Epithelial cell of proximal tubule (primary cell): ENCODE measurements around the gene RNF114. TPM values are rescaled to one million over a fixed set of nuclear protein-coding genes. Genes with fewer than 3 reads are reported as not detected.

Source experiments
- DNase-seq: peaks from one replicate; pipeline ENCODE4 v3.0.0-alpha.2; 2011; ENCODE audit warnings: low read depth
- H3K4me3 ChIP-seq: 2 replicates; pipeline ENCODE4 v1.5.1; 2011; ENCODE audit warnings: low read depth, mild to moderate bottlenecking, low read length
- total RNA-seq: library from RNA; depleted of rRNA; stranded (reverse); fragments of >200 nt; gene quantifications from 2 replicates; pipeline ENCODE4 v1.2.3, GENCODE V29; 2015
- TF ChIP-seq, protein P1 (sequence below): conservative IDR thresholded peaks from 2 replicates; pipeline ENCODE4 v1.5.1; 2012; ENCODE audit warnings: low read depth, mild to moderate bottlenecking, low read length

The RNF114 gene
- total RNA-seq, 1 donor from 2014 or later = 157 TPM

DNA sequence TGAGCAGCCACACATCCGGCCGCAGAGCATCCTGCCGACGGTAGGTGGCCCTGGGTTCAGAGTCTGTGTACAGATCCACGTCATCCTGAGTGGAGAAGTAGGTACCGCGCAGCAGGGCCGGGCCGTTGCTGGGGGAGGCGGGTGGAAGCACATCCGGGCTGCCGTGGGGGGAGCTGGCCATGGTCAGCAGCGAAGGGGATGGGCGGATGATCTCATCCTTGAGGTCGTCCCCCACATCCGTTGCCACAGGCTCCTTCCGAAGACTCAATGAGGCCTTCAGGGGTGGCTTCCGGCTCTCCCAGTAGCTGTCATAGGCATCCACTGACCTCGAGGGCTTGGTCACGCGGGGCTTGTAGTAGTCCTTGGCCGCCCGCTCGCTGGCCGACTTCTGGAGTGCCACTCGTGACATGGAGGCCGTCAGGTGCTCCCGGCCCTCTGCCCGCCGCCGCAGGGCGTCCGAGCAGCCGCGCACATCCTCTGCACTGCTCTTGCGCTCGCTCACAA, 30.0 kb upstream of the RNF114 start:
- no peak for DNase-seq
- H3K4me3 ChIP-seq = no peak overlapping the region
- TF ChIP-seq, protein P1, sequence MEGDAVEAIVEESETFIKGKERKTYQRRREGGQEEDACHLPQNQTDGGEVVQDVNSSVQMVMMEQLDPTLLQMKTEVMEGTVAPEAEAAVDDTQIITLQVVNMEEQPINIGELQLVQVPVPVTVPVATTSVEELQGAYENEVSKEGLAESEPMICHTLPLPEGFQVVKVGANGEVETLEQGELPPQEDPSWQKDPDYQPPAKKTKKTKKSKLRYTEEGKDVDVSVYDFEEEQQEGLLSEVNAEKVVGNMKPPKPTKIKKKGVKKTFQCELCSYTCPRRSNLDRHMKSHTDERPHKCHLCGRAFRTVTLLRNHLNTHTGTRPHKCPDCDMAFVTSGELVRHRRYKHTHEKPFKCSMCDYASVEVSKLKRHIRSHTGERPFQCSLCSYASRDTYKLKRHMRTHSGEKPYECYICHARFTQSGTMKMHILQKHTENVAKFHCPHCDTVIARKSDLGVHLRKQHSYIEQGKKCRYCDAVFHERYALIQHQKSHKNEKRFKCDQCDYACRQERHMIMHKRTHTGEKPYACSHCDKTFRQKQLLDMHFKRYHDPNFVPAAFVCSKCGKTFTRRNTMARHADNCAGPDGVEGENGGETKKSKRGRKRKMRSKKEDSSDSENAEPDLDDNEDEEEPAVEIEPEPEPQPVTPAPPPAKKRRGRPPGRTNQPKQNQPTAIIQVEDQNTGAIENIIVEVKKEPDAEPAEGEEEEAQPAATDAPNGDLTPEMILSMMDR = no peak

DNA sequence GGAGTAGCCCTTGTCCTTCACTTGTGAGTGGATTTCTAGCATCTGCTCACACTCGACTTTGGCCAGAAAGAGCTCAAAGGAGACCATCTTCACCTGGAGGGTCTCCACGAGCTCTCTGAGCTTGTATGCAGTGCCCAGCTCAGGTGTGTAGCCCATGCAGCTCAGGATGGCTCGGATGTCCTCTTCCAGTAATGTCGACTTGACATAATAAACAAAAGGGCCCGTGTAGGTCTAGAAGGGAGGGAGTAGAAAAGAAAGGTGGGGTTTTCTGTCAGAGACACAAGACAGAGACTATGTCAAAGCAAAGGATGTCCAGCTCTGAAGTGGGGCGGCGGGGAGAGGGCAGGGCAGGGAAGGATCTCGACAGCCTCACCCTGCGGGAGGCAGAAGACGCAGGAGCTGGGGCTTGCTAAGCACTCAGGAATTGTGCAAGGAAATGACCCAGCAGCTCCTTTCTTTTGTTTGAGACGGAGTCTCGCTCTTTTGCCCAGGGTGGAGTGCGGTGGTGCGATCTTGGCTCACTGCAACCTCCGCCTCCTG, 29.5 kb upstream of the RNF114 start:
- TF ChIP-seq, protein P1 = no peak
- no peak overlapping the region for H3K4me3 ChIP-seq
- no peak for DNase-seq

DNA sequence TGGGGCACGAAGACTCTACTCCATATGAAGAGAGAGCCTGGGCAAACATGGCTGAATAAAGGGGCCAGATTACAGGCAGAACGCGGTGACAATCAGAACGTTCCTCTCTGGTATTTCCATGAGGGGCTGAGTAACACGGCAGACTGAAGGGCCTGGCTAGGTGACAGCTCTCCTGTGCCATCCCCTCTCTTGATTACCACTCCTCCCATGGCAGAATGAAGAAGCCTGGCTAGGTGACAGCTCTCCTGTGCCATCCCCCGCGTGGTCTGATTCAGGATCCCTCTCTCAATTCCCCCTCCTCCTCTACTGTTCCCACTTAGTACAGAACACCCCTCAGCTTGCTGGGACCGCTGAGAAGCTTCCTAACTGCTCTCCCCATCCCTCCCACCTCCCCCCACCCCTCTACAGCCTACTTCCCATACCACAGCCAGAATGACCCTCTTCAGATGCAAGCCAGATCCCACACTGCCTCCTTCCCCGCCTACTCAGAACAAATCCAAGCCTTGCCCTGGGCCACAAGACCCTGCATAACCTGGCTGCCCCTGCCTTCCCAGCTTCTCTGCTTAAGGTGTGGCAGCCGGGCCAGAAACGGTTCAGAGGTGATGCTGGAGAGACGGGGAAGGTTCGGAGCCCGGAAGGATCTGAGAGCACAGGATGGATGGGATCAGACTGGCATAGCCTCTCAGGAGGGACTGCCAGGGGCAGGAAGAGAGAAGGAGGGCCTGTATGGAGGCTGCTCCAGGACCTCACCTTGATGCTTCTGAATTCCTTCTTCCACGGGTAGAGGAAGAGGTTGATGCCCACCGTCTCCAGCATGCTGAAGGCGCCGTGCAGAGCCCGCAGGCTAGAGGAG, 28.6 kb upstream of the RNF114 start:
- TF ChIP-seq, protein P1 = no peak
- H3K4me3 ChIP-seq = no peak overlapping the region
- DNase-seq = no peak

DNA sequence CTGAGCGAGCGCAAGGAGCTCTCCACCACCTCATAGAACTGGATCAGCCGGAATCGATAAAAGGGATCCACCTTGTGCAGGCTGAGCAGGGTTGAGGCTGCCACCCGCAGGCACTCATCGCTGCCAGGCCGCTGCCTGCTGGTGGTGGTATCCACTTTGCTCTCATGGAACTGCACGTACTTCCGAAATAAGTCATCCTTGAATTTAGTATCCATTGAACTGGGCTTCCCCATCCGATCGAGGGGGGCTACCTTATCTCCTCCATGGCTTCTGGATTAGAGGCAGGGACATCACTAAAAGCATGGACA, 28.0 kb upstream of the RNF114 start:
- TF ChIP-seq, protein P1 = no peak
- H3K4me3 ChIP-seq = no peak overlapping the region
- DNase-seq = no peak

DNA sequence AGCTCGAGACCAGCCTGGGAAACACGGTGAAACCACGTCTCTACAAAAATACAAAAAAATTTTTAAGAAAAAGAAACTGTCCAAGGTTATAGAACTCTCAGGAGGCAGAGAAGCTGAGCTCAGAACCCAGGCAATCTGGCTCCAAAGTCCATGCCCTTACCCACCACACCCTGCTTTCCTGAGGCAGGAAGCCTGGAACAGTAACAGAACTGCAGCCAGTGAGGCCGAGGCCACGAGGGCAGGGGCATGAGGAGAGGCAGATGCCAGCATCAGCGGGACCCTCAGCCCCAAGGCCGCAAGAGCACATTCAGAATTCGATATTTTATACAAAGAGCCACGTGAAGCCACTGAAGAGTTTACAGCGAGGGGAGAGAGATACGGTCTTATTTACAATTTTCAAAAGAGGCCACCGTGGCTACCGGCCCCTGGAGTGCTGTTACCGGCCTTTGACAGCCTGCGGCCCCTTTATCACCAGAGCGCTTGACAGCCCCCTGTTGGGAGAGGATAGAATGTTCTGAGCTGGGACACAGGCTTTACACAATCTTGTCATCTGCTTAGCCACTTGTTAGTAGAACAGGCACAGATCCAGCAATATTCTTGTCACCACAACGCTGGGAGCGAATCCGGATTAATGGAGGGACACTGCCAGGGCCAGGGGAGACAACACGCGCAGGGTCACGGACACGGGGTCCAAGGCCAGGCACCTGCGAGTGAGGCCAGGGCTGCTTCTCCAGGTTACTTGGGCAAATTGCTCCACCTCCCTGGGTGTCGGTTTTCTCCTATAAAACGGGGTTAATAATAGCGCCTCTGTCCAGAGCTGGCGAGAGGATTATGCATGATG, 26.5 kb upstream of the RNF114 start:
- no peak overlapping the region for H3K4me3 ChIP-seq
- TF ChIP-seq, protein P1 = peak; percentile 31

DNA sequence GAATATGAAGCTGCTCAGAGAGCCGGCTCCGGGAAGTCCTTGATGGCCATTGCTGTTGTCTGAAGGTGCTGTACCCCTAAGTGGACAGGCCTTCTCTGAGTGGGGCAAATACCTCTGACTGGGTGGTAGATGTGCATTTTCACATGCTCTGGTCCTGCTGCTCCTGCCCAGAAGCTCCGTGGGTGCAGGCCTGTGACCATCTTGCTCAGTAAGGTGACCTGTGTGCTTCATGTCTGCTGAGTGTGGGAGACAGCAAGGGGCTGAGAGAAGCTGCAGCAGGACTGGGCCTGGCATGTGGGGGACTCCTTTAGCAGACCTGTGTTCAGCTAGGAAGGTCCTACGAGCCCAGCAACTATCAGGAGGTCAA, 25.9 kb upstream of the RNF114 start:
- TF ChIP-seq, protein P1 = no peak
- H3K4me3 ChIP-seq = no peak overlapping the region
- no peak for DNase-seq

More for the DNA sequence above, 26.5 kb upstream of the RNF114 start:
- no peak for DNase-seq
